Stomach (tissue), 4 donors: ENCODE results near the gene STRN3.

Source experiments
- EP300 ChIP-seq: sonication (generic); formaldehyde crosslinking; IDR thresholded peaks from one replicate; pipeline ENCODE4 v1.6.1; 2017; ENCODE audit warnings: antibody characterized with exemption
- POLR2A ChIP-seq, 4 donors: fragments of 450-650 bp; IDR thresholded peaks; one replicate each; pipeline ENCODE4 v1.6.1; 2016; ENCODE audit warnings: antibody characterized with exemption in 4 of 4, control low read depth in 2 of 4, mild to moderate bottlenecking in 1 of 4, moderate library complexity in 1 of 4
- POLR2AphosphoS5 ChIP-seq, 3 donors: sonication (generic); formaldehyde crosslinking; IDR thresholded peaks; one replicate each; pipeline ENCODE4 v1.6.1; 2016; ENCODE audit warnings: antibody characterized with exemption in 3 of 3
- TF ChIP-seq, protein P1 (sequence below), 7 experiments: fragments of 450-650 bp in 4 of 7; fragments of 200-600 bp in 3 of 7; sonication (generic) in 3 of 7; IDR thresholded peaks; one replicate each; pipeline ENCODE4 v1.5.1; 2016 to 2019; ENCODE audit warnings: antibody characterized with exemption in 7 of 7, control low read depth in 2 of 7, mild to moderate bottlenecking in 1 of 7

GRCh38 chr14:30996892-30997659 is 29.1 kb downstream of the STRN3 start:
- TF ChIP-seq, protein P1, sequence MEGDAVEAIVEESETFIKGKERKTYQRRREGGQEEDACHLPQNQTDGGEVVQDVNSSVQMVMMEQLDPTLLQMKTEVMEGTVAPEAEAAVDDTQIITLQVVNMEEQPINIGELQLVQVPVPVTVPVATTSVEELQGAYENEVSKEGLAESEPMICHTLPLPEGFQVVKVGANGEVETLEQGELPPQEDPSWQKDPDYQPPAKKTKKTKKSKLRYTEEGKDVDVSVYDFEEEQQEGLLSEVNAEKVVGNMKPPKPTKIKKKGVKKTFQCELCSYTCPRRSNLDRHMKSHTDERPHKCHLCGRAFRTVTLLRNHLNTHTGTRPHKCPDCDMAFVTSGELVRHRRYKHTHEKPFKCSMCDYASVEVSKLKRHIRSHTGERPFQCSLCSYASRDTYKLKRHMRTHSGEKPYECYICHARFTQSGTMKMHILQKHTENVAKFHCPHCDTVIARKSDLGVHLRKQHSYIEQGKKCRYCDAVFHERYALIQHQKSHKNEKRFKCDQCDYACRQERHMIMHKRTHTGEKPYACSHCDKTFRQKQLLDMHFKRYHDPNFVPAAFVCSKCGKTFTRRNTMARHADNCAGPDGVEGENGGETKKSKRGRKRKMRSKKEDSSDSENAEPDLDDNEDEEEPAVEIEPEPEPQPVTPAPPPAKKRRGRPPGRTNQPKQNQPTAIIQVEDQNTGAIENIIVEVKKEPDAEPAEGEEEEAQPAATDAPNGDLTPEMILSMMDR (IDR thresholded peaks at IDR 0.05): no peak
- no peak for TF ChIP-seq POLR2A (IDR thresholded peaks at IDR 0.05)
- no peak for TF ChIP-seq POLR2AphosphoS5 (IDR thresholded peaks at IDR 0.05)
- no peak for TF ChIP-seq EP300
